ENCODE data around the gene KSR2.

KSR2 gene

DNA sequence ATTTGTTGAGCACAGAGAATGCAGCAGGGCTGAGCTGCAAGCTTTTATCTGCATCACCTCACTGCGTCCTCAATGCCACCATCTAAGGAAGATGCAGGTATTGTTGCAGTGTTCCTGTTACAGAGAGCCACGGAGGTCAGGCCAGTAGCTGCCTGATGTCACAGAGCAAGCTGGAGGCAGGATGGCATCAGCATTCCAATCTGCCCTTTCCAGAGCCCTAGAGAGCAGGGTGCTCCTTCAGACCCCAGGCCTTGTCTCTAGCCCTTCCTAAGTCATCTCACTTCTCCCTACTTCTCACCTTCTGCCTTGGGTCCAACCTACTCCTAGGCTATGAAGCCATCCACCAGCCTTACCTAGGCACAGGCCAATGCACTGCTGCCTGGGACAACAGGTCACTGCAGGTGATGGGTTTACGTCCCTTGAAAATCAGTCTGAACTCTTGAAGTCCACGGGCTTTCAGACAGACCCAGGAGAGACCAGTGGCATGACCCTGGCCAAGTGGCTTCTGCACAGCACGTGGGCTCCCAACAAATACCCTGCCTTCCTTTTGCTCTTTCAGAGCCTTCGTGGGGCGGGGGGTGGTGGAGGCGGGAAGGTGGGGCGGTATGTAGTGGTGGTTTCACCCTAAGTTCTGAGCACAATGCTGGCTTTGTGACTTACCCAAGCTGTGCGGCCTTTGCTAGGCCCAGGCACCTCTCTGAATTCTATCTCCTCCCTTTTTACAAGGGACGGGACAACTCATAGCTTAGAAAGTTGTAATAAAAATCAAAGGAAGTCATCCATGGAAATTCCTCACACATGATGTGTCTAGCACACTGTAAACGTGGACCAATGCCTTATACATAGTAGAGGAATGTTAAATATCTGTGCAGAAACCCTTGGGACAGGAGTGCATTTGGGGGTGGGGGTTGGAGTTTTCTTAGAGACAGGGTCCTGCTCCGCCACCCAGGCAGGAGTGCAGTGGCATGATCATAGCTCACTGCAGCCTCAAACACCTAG, 136.0 kb downstream of the KSR2 start:
- no peak for DNase-seq (ENCODE audit: low read depth)
- no peak overlapping the region for H3K4me3 ChIP-seq (ENCODE audit: low read depth, low read length)
- TF ChIP-seq CTCF (IDR thresholded peaks at IDR 0.05; ENCODE audit: insufficient read depth, low read depth, low read length, missing control alignments): no peak

GRCh38 chr12:117830471-117830870, 138.3 kb downstream of the KSR2 start:
- no peak for DNase-seq (ENCODE audit: low read depth)
- no peak overlapping the region for H3K4me3 ChIP-seq (ENCODE audit: low read depth, low read length)
- no peak for TF ChIP-seq CTCF (IDR thresholded peaks at IDR 0.05; ENCODE audit: insufficient read depth, low read depth, low read length, missing control alignments)

GRCh38 chr12:117829108-117829507, 139.7 kb downstream of the KSR2 start:
- no peak for DNase-seq (ENCODE audit: low read depth)
- TF ChIP-seq CTCF (IDR thresholded peaks at IDR 0.05; ENCODE audit: insufficient read depth, low read depth, low read length, missing control alignments): no peak
- H3K4me3 ChIP-seq (ENCODE audit: low read depth, low read length): no peak overlapping the region

DNA sequence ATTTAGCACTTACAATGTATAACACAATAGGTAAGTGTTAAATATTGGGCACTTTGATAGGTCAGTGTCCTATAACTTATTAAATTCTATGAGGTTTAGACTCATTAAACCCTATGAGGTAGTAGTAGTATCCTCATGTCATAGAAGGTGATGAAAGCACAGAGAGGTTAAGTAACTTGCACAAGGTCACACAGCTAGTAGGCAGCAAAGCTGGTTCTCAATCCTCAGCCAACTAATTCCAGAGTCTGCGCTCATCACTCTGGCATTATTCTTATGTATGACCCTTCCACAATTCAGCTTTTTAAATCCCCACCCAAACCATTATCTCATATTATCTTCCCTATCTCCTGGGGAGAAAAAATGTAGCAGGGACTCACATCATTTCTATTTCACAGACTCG, 141.1 kb downstream of the KSR2 start:
- no peak for DNase-seq (ENCODE audit: low read depth)
- TF ChIP-seq CTCF (IDR thresholded peaks at IDR 0.05; ENCODE audit: insufficient read depth, low read depth, low read length, missing control alignments): no peak
- no peak overlapping the region for H3K4me3 ChIP-seq (ENCODE audit: low read depth, low read length)

GRCh38 chr12:117825827-117826226, 143.0 kb downstream of the KSR2 start:
- H3K4me3 ChIP-seq (ENCODE audit: low read depth, low read length): no peak overlapping the region
- no peak for DNase-seq (ENCODE audit: low read depth)
- TF ChIP-seq CTCF (IDR thresholded peaks at IDR 0.05; ENCODE audit: insufficient read depth, low read depth, low read length, missing control alignments): no peak

- H3K4me3 ChIP-seq (ENCODE audit: low read depth, low read length): no peak overlapping the region
- no peak for DNase-seq (ENCODE audit: low read depth)
- TF ChIP-seq CTCF (IDR thresholded peaks at IDR 0.05; ENCODE audit: insufficient read depth, low read depth, low read length, missing control alignments): no peak
Measured at GRCh38 chr12:117821480-117822175, 147.2 kb downstream of the KSR2 start.
